VCaP (cell line): ENCODE measurements around the gene PAFAH2.

Source experiments
- H3K27ac ChIP-seq: fragments of 450-650 bp; 2 replicates; pipeline ENCODE4 v1.5.1; 2017
- CTCF ChIP-seq: fragments of 450-650 bp; conservative IDR thresholded peaks from 2 replicates; pipeline ENCODE4 v1.5.1; 2017; ENCODE audit warnings: mild to moderate bottlenecking, moderate library complexity

PAFAH2 gene

DNA sequence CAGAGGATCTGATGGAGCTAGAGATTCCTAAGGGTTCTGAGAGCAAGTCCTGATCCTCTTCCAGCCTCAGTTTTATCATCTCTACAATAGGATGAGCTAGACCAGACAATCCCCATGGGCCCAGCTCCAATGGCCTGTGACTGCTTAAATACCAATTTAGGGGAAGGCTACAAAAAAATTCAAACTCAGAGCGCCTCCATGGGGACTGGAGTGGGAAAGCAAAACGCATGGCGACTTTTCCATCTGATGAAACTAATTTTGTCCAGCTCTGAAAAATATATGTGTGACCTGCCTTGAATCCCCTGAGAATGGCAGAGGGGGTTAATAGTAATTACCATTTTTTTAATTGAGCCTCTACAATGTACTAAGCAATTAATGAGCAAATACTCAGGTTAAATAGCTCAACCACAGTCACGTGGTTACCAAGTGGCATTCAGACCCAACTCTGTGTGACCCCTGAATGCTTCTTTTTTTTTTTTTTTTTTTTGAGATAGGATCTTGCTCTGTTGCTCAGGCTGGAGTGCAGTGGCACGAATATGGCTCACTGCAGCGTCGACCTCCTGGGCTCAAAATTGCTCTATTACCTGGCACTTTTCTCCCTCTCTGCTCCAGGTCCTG is 32.1 kb upstream of the PAFAH2 start:
- TF ChIP-seq CTCF = no peak

GRCh38 chr1:26029054-26029863 is 31.4 kb upstream of the PAFAH2 start:
- no peak overlapping the region for H3K27ac ChIP-seq
- TF ChIP-seq CTCF = no peak

More for the DNA sequence above, 32.1 kb upstream of the PAFAH2 start:
- no peak overlapping the region for H3K27ac ChIP-seq

- no peak for TF ChIP-seq CTCF
- H3K27ac ChIP-seq = no peak overlapping the region
Observed at GRCh38 chr1:26028490-26028980, 30.7 kb upstream of the PAFAH2 start.

GRCh38 chr1:26027716-26028489 is 30.0 kb upstream of the PAFAH2 start:
- no peak for TF ChIP-seq CTCF
- H3K27ac ChIP-seq = no peak overlapping the region

- TF ChIP-seq CTCF = no peak
- H3K27ac ChIP-seq = no peak overlapping the region
Observed at GRCh38 chr1:26025517-26025916, 27.7 kb upstream of the PAFAH2 start.

DNA sequence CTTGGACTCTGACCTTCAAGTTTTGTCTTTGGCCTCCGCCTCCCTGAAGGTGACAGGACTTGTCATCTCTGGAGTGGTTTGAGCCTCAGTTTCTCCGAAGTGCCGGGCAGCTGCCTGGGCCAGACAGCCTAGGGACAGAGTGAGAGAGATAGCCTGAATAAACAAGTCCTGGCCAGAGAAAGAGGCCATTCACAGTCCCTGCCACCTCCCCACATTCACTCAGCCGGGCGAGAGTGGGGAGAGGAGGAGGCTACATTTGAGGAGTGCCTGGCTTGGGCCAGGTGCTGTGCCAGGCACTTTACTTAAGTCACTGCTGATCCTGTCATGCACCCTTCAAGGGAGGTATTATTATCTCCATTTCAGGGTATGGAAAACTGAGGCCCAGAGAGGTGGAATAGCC is 27.2 kb upstream of the PAFAH2 start:
- H3K27ac ChIP-seq = no peak overlapping the region
- no peak for TF ChIP-seq CTCF

DNA sequence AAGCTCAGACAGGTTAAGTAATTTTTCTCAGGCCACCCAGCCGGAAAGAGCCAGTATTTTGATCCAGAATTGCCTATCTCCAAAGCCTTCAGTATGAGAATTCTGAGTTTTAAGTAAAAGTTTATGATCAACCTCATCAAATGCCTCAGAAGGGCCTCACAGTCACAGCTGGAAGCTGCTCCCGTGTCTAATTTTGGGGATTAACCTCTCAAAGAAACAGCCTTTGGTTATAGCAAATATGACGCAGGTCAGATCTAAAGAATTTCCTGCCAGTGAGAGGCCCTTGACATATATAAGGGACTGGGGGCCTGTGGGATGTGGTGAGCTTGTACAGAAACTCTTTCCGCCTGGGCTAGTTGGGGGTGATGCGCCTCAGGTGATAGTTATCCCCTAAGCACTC is 26.0 kb upstream of the PAFAH2 start:
- no peak overlapping the region for H3K27ac ChIP-seq
- no peak for TF ChIP-seq CTCF
